ACC112 (cell line): ENCODE data around the gene MMP28.
A peak's percentile ranks its signal among the peaks of the same experiment; 100 is the strongest.

Experiments used
- H2AFZ ChIP-seq: fragments of 200-600 bp; sonication (generic); one replicate; pipeline ENCODE4 v1.6.0; 2017; ENCODE audit warnings: antibody characterized with exemption, low read length; ENCODE audit not compliant: unreplicated experiment
- H3K27ac ChIP-seq: fragments of 200-600 bp; sonication (generic); 2 replicates; pipeline ENCODE4 v1.5.1; 2014; ENCODE audit warnings: low read depth, mild to moderate bottlenecking, antibody characterized with exemption, low read length, moderate library complexity
- H3K27me3 ChIP-seq: fragments of 200-600 bp; sonication (generic); 2 replicates; pipeline ENCODE4 v1.6.1; 2014; ENCODE audit warnings: mild to moderate bottlenecking, antibody characterized with exemption, low read length, moderate library complexity, mixed read lengths; ENCODE audit not compliant: insufficient read depth
- H3K36me3 ChIP-seq: fragments of 200-600 bp; sonication (generic); 2 replicates; pipeline ENCODE4 v1.6.1; 2016; ENCODE audit warnings: mild to moderate bottlenecking, antibody characterized with exemption, low read length, moderate library complexity, mixed read lengths; ENCODE audit not compliant: insufficient read depth
- H3K4me1 ChIP-seq: fragments of 200-600 bp; sonication (generic); one replicate; pipeline ENCODE4 v1.6.1; 2016; ENCODE audit warnings: low read length, mixed read lengths; ENCODE audit not compliant: insufficient read depth, unreplicated experiment, control insufficient read depth
- H3K4me3 ChIP-seq: fragments of 200-600 bp; sonication (generic); 2 replicates; pipeline ENCODE4 v1.5.1; 2014; ENCODE audit warnings: mild to moderate bottlenecking, low read depth, low read length
- H3K79me2 ChIP-seq: fragments of 200-600 bp; sonication (generic); one replicate; pipeline ENCODE4 v1.6.0; 2016; ENCODE audit warnings: low read length; ENCODE audit not compliant: control insufficient read depth, unreplicated experiment, insufficient read depth

Gene MMP28

GRCh38 chr17:35766903-35767510 is 28.4 kb downstream of the MMP28 start:
- Histone ChIP-seq H3K27ac (no peak overlapping the region), H3K36me3 (no peaks in the 10 kb centered on the region), H3K4me3 (no peak overlapping the region), H2AFZ (no peak overlapping the region), H3K27me3 (peaks cover 4% of the 10 kb centered on the region; the same call in 1 of the 2 replicates), H3K4me1 (no peaks in the 10 kb centered on the region), H3K79me2 (no peaks in the 10 kb centered on the region)

- H3K27ac ChIP-seq = no peak overlapping the region
- no peaks in the 10 kb centered on the region for H3K4me1 ChIP-seq
- no peak overlapping the region for H2AFZ ChIP-seq
- no peaks in the 10 kb centered on the region for H3K79me2 ChIP-seq
- H3K27me3 ChIP-seq = peaks cover 4% of the 10 kb centered on the region; the same call in 1 of the 2 replicates
- no peaks in the 10 kb centered on the region for H3K36me3 ChIP-seq
- H3K4me3 ChIP-seq = no peak overlapping the region
These were observed 29.0 kb downstream of the MMP28 start for GRCh38 chr17:35766489-35766877.

DNA sequence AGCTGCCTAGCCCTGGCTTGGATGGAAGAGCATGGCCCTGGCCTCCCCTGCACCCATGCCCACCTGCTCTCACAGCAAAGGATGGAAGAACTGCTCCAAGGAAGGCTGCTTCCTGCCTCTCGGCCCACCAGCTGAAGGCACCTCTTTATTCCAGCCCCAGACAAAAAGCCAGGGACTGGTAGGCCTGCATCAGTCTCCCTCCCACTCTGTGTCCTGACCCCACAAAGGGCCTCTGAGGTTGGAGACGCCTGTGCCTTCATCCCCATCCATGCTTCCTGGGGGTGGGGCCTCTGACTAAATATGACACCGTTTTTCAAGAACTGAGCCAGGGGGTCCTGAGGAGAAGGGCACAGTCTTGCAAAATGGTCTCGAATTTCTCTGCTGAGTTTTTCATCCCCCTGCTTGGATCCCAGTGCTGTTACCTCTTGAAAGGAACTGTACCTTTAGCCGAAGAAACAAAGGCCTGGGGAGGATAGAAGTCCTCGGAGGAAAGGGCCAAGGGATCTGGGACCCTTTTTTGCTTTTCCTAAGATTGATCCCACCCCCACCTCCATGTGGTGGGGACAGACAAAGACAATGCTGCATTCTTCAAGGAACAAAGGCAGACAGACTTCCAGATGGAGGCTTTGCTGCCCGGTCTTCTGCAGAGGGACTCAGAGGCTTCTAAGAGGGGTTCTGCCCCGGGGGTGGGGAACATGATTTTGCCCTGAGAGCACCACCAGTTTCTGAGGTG is 29.5 kb downstream of the MMP28 start:
- H2AFZ ChIP-seq = no peak overlapping the region
- H3K27ac ChIP-seq = no peak overlapping the region
- H3K79me2 ChIP-seq = no peaks in the 10 kb centered on the region
- no peak overlapping the region for H3K4me3 ChIP-seq
- H3K4me1 ChIP-seq = no peaks in the 10 kb centered on the region
- H3K27me3 ChIP-seq = peaks cover 4% of the 10 kb centered on the region; the same call in 1 of the 2 replicates
- H3K36me3 ChIP-seq = no peaks in the 10 kb centered on the region

DNA sequence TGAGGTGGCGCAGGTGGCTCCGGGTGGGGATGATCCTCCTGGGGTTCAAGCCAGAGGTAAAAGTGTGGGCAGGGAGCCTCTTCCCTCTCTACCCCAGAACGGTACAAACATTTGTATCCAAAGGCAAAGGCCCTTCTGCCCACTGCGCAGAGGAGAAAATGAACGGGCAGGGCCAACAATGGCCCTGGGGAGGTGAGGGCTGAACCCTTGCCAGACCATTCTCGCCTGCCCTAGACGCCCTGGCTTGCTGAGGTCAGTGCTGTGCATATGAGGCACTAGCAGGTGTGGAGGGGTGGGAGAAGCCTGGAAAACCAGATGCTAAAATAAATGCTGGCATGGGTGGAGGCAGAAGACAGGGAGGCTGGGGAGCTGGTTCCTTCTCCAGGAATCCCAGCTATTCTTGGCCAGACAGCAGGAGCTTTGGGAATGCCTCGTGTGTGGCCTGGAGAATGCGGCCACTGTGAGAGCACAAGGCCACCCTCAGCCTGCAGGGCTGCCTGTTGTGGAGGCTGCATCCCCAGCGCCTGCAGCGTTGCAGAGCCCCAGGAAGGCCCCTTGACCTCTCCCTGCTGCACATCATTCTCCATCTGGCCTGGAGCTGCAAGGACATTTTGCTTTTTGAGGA is 30.2 kb downstream of the MMP28 start:
- Histone ChIP-seq H3K4me1 (no peaks in the 10 kb centered on the region), H3K27ac (no peak overlapping the region), H3K27me3 (peaks cover 4% of the 10 kb centered on the region; the same call in 1 of the 2 replicates), H3K79me2 (no peaks in the 10 kb centered on the region), H3K36me3 (no peaks in the 10 kb centered on the region), H3K4me3 (no peak overlapping the region), H2AFZ (no peak overlapping the region)

GRCh38 chr17:35764123-35764991 is 31.1 kb downstream of the MMP28 start:
- H3K27ac ChIP-seq = no peak overlapping the region
- peak overlapping the region; percentile 73 for H3K4me3 ChIP-seq

DNA sequence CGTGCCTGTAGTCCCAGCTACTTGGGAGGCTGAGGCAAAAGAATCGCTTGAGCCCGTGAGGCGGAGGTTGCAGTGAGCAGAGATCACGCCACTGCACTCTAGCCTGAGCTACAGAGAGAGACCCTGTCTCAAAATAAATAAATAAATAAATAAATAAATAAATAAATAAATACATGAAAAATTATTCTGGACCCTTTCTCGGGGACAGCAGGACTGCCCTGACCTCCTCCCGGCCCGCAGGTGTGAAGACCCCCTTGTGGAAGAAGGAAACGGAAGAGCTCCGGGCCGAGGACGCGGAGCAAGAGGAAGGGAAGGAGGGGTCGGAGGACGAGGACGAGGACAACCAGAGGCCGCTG is 31.7 kb downstream of the MMP28 start:
- H3K4me3 ChIP-seq = peak overlapping the region; percentile 73
- no peak overlapping the region for H2AFZ ChIP-seq
- H3K27ac ChIP-seq = no peak overlapping the region
- H3K4me1 ChIP-seq = no peaks in the 10 kb centered on the region
- H3K36me3 ChIP-seq = no peaks in the 10 kb centered on the region
- peaks cover 4% of the 10 kb centered on the region; the same call in 1 of the 2 replicates for H3K27me3 ChIP-seq
- H3K79me2 ChIP-seq = no peaks in the 10 kb centered on the region

More at GRCh38 chr17:35764123-35764991, 31.1 kb downstream of the MMP28 start:
- H3K79me2 ChIP-seq = no peaks in the 10 kb centered on the region
- peaks cover 4% of the 10 kb centered on the region; the same call in 1 of the 2 replicates for H3K27me3 ChIP-seq
- H3K36me3 ChIP-seq = no peaks in the 10 kb centered on the region
- H2AFZ ChIP-seq = peak overlapping the region; percentile 41
- H3K4me1 ChIP-seq = no peaks in the 10 kb centered on the region

- Histone ChIP-seq H3K27me3 (no peaks in the 10 kb centered on the region), H3K79me2 (no peaks in the 10 kb centered on the region), H2AFZ (no peak overlapping the region), H3K36me3 (no peaks in the 10 kb centered on the region), H3K4me1 (no peaks in the 10 kb centered on the region), H3K27ac (no peak overlapping the region), H3K4me3 (no peak overlapping the region)
These were observed 33.8 kb downstream of the MMP28 start for GRCh38 chr17:35761601-35762000.

- Histone ChIP-seq H3K27ac (no peak within 1 kb of the TSS), H3K4me1 (no peaks in the 10 kb centered on the region), H3K36me3 (no peaks in the 10 kb centered on the region), H3K27me3 (no peaks in the 10 kb centered on the region), H3K4me3 (no peak within 1 kb of the TSS), H3K79me2 (no peaks in the 10 kb centered on the region), H2AFZ (no peak within 1 kb of the TSS)
These were observed 34.9 kb downstream of the MMP28 start, which contains the start of gene C17orf50 for GRCh38 chr17:35760587-35760986. Gene C17orf50 (plus strand): TSS chr17:35760887. CDS start chr17:35760942, 55 bp downstream.

- Histone ChIP-seq H3K36me3 (no peaks in the 10 kb centered on the region), H3K79me2 (no peaks in the 10 kb centered on the region), H2AFZ (no peak overlapping the region), H3K27ac (no peak overlapping the region), H3K27me3 (no peaks in the 10 kb centered on the region), H3K4me1 (no peaks in the 10 kb centered on the region), H3K4me3 (no peak overlapping the region)
These were observed 38.2 kb downstream of the MMP28 start for GRCh38 chr17:35757243-35757642.
